Adrenal gland (tissue), 12 donors: ENCODE data around the gene PAQR4. TPM values are rescaled to one million over a fixed set of nuclear protein-coding genes. Genes with fewer than 3 reads are reported as not detected.

Experiments used
- DNase-seq, 7 donors: peaks; one replicate each; pipeline ENCODE4 v3.0.0-alpha.2; 2019 to 2020
- H3K27ac ChIP-seq, 5 donors: fragments of 200-600 bp; sonication (generic) in 4 of 5; 1 replicate in 3 of 5; 2 replicates in 2 of 5; pipeline versions ENCODE4 v1.5.1 to v1.8.0; 2016 to 2020; ENCODE audit warnings: mild to moderate bottlenecking in 1 of 5
- H3K27me3 ChIP-seq: fragments of 200-600 bp; 2 replicates; pipeline ENCODE4 v1.8.0; 2021
- H3K36me3 ChIP-seq, 2 donors: fragments of 200-600 bp; replicated peaks in 1 of 2; 1 replicate in 1 of 2; 2 replicates in 1 of 2; pipeline versions ENCODE4 v1.5.1 to v1.8.0; 2018 to 2022
- H3K4me1 ChIP-seq, 2 donors: fragments of 200-600 bp; replicated peaks in 1 of 2; 1 replicate in 1 of 2; 2 replicates in 1 of 2; pipeline versions ENCODE4 v1.5.1 to v1.8.0; 2018 to 2021
- H3K4me3 ChIP-seq, 4 donors: fragments of 200-600 bp; sonication (generic) in 3 of 4; one replicate each; pipeline ENCODE4 v1.5.1; 2016 to 2018
- H3K9me3 ChIP-seq, 3 donors: fragments of 200-600 bp; sonication (generic) in 1 of 3; replicated peaks in 1 of 3; 1 replicate in 2 of 3; 2 replicates in 1 of 3; pipeline versions ENCODE4 v1.5.1 to v1.8.0; 2016 to 2021
- CTCF ChIP-seq, 6 experiments: fragments of 450-650 bp in 4 of 6; fragments of 200-600 bp in 2 of 6; sonication (generic) in 1 of 6; IDR thresholded peaks; 1 replicate in 5 of 6; 2 replicates in 1 of 6; pipeline versions ENCODE4 v1.5.1 to v1.8.0; 2016 to 2021; ENCODE audit warnings: antibody characterized with exemption in 6 of 6, mild to moderate bottlenecking in 2 of 6, moderate library complexity in 1 of 6
- POLR2A ChIP-seq, 2 donors: fragments of 450-650 bp; IDR thresholded peaks; one replicate each; pipeline ENCODE4 v1.6.1; 2017; ENCODE audit warnings: antibody characterized with exemption in 2 of 2, mild to moderate bottlenecking in 2 of 2, moderate library complexity in 1 of 2
- WGBS, 4 donors: extraction: QIAGEN DNeasy Blood & Tissue Kit in 2 of 4; methylation state at CpG; one replicate each; pipeline versions ENCODE4 v1.1.5 to v1.1.7; 2013 to 2017; 5-methylcytosine and 5-hydroxymethylcytosine counted together
- intact Hi-C, 2 donors: fragments of 100-400 bp; cut with DNase I; formaldehyde crosslinking; loops; one replicate each; pipeline versions ENCODE4 v1.14.1 to v1.15.0; 2022 to 2023
- polyA plus RNA-seq, 3 donors: library from polyadenylated mRNA; stranded (reverse); fragments of 200-250 nt in 2 of 3; fragments of 350-450 nt in 1 of 3; fragmentation: Illumina TruSeq in 1 of 3; extraction: RNeasy Lipid Tissue Mini Kit (QIAGEN cat#74804) in 1 of 3; gene quantifications; one replicate each; pipeline ENCODE4 v1.2.3, GENCODE V29; 2013 to 2014
- total RNA-seq, 9 donors: library from RNA; depleted of rRNA in 4 of 9; stranded (reverse); fragments of >200 nt in 4 of 9; fragments of 120-200 nt in 1 of 9; fragmentation: NEBNext Ultra II Directional in 1 of 9; extraction: Animal tissue kit (Norgen Biotek cat#: 25700) in 1 of 9; gene quantifications; one replicate each; pipeline versions ENCODE4 v1.1.0 to v1.2.4, GENCODE V29; 2013 to 2023
- donor health status: healthy with polysubstance abuse.
- donor health status: Bipolar disorder and iron deficiency.
- donor health status: DM: yes; HTN: yes; CAD: no.
- donor health status: DM: no; HTN: no; CAD: no.
- donor health status: DM: no; HTN: no; CAD: no.
- donor health status: DM: yes; HTN: yes; CAD: no.

PAQR4 gene
- total and polyA plus RNA-seq, 12 donors = 4.1 to 17.0 (median 12.1) TPM

GRCh38 chr16:2971985-2972784 lies 3.0 kb downstream of the PAQR4 start:
- no peak for DNase-seq

GRCh38 chr16:2973093-2973492 lies 3.9 kb downstream of the PAQR4 start:
- H3K9me3 ChIP-seq = no peaks in the 10 kb centered on the region
- peaks cover 5 to 21% of the 10 kb centered on the region in 2 donors for H3K4me1 ChIP-seq
- 38 to 68% (median 52%) methylated on average over 3 to 5 of the region's 5 CpGs for WGBS, 4 donors
- H3K4me3 ChIP-seq = no peak overlapping the region
- H3K27ac ChIP-seq = peak overlapping the region in 1 of 5 donors; percentile 16
- no peaks in the 10 kb centered on the region for H3K36me3 ChIP-seq
- peaks cover 1% of the 10 kb centered on the region for H3K27me3 ChIP-seq
- TF ChIP-seq CTCF (IDR thresholded peaks at IDR 0.05) = no peak
- TF ChIP-seq POLR2A (IDR thresholded peaks at IDR 0.05) = no peak
- intact Hi-C loops = no loop called here
- peak in 6 of 7 donors; percentile 46 to 70 (median 63) for DNase-seq

More at GRCh38 chr16:2971985-2972784, 3.0 kb downstream of the PAQR4 start:
- Histone ChIP-seq H3K4me1 (peaks cover 5 to 21% of the 10 kb centered on the region in 2 donors), H3K27me3 (peaks cover 10% of the 10 kb centered on the region), H3K36me3 (no peaks in the 10 kb centered on the region), H3K4me3 (no peak overlapping the region), H3K27ac (no peak overlapping the region), H3K9me3 (no peaks in the 10 kb centered on the region)
- intact Hi-C loops = no loop called here
- no peak for TF ChIP-seq CTCF (IDR thresholded peaks at IDR 0.05)
- TF ChIP-seq POLR2A (IDR thresholded peaks at IDR 0.05) = no peak
- 68 to 82% (median 76%) methylated on average over 13 to 15 of the region's 15 CpGs for WGBS, 4 donors

- 75 to 100% (median 78%) methylated on average over 2 to 17 of the region's 17 CpGs for WGBS, 4 donors
- Histone ChIP-seq H3K9me3 (no peaks in the 10 kb centered on the region), H3K4me1 (peaks cover 5 to 17% of the 10 kb centered on the region in 2 donors), H3K27me3 (no peaks in the 10 kb centered on the region), H3K27ac (no peak overlapping the region), H3K4me3 (no peak overlapping the region), H3K36me3 (no peaks in the 10 kb centered on the region)
- no peak for DNase-seq
- intact Hi-C loops = no loop called here
- no peak for TF ChIP-seq POLR2A (IDR thresholded peaks at IDR 0.05)
- no peak for TF ChIP-seq CTCF (IDR thresholded peaks at IDR 0.05)
These were observed 4.6 kb downstream of the PAQR4 start for GRCh38 chr16:2973605-2974318.

DNA sequence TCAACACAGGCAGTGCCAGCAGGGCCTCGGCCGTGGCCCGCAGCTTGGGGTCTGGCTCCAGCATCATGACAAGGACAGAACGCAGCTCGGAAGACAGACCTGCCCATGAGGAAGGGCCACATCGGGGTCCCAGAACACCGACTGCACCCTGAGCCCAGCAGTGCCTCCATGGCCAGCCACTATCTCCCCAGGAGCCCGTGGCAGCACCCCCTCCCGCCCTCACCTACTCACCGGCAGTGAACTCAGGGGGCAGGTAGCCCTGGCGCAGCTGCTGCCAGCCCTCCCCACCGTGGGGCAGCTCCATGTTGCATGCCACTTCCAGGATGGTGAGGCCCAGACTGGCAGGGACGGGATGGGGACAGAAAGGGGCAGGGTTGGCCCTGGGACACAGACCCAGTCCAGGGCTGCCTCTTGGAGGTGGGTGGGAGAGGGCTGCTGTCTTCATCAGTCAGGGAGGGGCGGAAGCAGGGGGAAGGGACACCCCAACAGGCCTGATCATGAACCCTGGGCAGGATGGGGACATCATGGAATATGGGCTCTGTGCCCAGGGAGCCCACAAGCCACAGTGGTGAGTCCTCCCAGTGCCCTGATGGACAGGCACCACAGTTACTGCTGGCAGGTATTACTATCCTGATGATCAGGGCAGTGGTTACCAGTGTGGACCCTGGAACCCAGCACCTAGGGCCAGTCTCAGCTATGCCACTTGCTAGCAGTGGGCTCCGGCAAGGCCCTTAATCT lies 5.3 kb downstream of the PAQR4 start:
- no peak for DNase-seq
- 82 to 90% (median 88%) methylated on average over 5 to 15 of the region's 15 CpGs for WGBS, 4 donors
- Histone ChIP-seq H3K9me3 (no peaks in the 10 kb centered on the region), H3K36me3 (no peaks in the 10 kb centered on the region), H3K4me3 (no peak overlapping the region), H3K27ac (no peak overlapping the region), H3K4me1 (peaks cover 5 to 16% of the 10 kb centered on the region in 2 donors), H3K27me3 (peaks cover 3% of the 10 kb centered on the region)
- intact Hi-C loops = no loop called here
- TF ChIP-seq POLR2A (IDR thresholded peaks at IDR 0.05) (no peak), CTCF (IDR thresholded peaks at IDR 0.05) (no peak)
